GM18519 (cell line): ENCODE data around the gene GABRA4.
A peak's percentile ranks its signal among the peaks of the same experiment; 100 is the strongest.

Experiments
- ATAC-seq: cut with Tn5 transposase; IDR thresholded peaks from one replicate; pipeline ENCODE4 v1.9.1; 2021; ENCODE audit warnings: mild to moderate bottlenecking, moderate library complexity; ENCODE audit not compliant: unreplicated experiment, low FRiP score

The GABRA4 gene

GRCh38 chr4:46934726-46935125, 58.7 kb downstream of the GABRA4 start:
- ATAC-seq = no peak

DNA sequence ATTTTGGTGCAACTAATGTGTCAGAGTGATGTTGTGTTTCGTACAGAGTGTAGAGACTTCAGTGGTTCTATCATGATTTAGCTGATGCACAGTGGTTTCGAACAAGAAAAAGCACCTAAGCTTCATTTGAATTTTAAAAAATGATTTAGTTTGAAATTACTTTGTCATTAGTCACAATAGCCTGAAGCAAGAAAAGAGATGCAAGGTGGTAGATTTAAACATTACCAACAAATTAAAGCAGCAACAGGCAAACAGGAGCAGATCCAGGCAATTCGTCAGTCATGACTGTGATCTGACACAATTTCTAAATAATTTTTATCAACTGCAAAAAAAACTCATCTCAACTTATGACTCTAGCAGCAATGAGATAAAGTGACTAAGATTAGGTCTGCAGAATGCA, 59.7 kb downstream of the GABRA4 start:
- no peak for ATAC-seq

DNA sequence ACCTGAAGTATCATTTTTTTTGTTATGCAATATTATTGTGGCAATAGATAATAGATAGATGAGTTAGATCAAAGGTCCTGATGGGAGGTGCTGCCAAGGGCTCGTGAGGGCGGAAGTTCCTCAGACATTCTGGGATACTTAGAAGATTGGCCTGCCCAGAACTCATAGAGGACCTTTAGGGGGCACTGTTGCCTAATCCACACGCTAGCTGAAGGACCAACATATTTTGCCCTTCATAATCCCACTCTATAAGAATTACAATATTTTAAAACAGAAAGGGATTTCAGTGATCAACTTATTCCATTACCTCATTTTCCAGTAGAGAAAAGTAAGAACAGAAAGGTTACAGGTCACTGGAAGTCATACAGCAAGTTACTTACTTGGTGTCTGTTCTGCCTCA, 61.4 kb downstream of the GABRA4 start:
- ATAC-seq = peak; percentile 67

GRCh38 chr4:46930891-46931290, 62.5 kb downstream of the GABRA4 start:
- ATAC-seq = no peak

GRCh38 chr4:46927201-46927600, 66.2 kb downstream of the GABRA4 start:
- ATAC-seq = no peak

DNA sequence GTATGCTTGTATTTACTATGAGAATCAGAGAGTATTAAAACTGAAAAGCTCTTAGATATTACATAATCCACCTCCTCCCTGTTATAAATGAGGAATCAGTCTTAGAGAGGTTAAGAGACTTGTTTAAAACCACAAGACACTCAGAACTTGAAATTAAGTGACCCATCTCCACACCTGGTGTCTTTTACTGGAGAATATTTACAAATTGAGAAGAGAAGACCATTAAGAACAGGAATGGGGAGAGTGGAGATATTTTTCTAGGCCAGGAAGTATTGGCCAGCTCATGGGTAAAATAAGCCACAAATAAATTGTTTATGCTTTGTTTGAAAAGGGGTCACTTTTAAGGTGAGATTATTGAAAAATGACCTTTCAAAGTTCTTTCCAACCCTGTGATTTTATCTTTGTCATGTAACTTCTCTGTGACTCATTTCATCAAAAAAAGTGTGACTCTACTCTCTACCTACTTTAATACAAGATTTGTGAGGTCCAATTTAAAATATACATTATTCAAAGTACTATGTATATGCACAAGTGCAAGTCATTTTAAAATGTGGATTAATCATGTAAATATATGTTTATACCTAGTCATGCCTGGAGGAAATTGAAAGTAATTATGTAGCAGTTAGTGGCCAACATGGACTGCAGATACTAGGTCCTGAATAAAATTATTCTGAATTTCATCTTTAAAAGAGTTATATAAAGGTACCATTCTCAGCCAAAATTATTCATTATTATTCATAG, 68.4 kb downstream of the GABRA4 start:
- ATAC-seq = no peak

DNA sequence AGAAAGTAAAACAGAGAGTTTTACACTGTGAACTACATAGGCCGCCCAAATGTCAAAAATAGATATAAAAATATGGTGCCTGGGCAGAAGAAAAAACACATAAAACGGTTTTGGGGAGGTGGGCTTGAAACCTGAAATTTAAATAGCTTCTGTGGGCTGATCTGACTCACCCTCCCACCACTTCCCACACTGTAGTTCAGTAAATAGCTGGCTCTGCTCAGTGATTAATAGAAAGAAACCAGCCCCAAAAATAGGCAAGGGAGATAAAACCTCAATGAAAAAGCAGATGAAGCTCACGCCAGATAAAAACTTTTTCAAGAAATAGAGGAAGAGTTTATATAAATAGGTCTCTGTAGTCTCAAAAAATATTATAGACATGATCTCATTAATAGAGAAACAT, 71.2 kb downstream of the GABRA4 start:
- ATAC-seq = no peak

- ATAC-seq = no peak
Measured at GRCh38 chr4:46909078-46909477, 84.3 kb downstream of the GABRA4 start, which contains the start of gene COX7B2. TSS of gene COX7B2 (minus strand) at chr4:46909245. CDS start at chr4:46735192, 174,053 bp downstream.

GRCh38 chr4:46908148-46908547, 85.2 kb downstream of the GABRA4 start:
- ATAC-seq = no peak

- no peak for ATAC-seq
Measured at GRCh38 chr4:46900082-46900481, 93.3 kb downstream of the GABRA4 start.

GRCh38 chr4:46894826-46895225, 98.6 kb downstream of the GABRA4 start:
- ATAC-seq = no peak

- ATAC-seq = no peak
Measured at GRCh38 chr4:46890056-46890455, 103.3 kb downstream of the GABRA4 start.

GRCh38 chr4:46889410-46889809, 104.0 kb downstream of the GABRA4 start:
- ATAC-seq = no peak

GRCh38 chr4:46886711-46887110, 106.7 kb downstream of the GABRA4 start:
- peak; percentile 50 for ATAC-seq

GRCh38 chr4:46878641-46879040, 114.7 kb downstream of the GABRA4 start:
- no peak for ATAC-seq

GRCh38 chr4:46874811-46875210, 118.6 kb downstream of the GABRA4 start:
- no peak for ATAC-seq

DNA sequence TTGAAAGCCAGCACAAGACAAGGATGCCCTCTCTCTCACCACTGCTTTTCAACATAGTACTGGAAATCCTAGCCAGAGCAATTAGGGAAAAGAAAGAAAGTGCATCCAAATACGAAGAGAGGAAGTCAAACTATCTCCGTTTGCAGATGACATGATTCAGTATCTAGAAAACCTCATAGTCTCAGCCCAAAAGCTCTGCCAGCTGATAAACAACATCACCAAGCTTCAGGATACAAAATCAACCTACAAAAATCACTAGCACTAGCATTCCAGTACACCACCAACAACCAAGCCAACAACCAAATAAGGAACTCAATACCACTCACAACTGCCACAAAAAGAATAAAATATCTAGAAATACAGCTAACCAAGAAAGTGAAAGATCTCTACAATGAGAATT, 123.0 kb downstream of the GABRA4 start:
- no peak for ATAC-seq
